Activated naive CD8-positive, alpha-beta T cell treated with anti-CD3 and anti-CD28 coated beads, Interleukin-2, amount 10 ng/mL, durations not matched to agents 7 days and 5 days (primary cell): ENCODE data around the gene NCAPH2. TPM values are rescaled to one million over a fixed set of nuclear protein-coding genes. Genes with fewer than 3 reads are reported as not detected.

Experiments
- ATAC-seq: fragments of 150-1000 bp; cut with Tn5 transposase; one replicate; pipeline ENCODE4 v1.10.0; 2021; ENCODE audit warnings: low read depth, moderate library complexity
- POLR2A ChIA-PET: fragments of 350-600 bp; sonication (Branson Sonifier 250); formaldehyde crosslinking; loops from one replicate; lab custom pipeline; 2021; ENCODE audit warnings: antibody characterized with exemption; lab: Charles Lee
- DNase-seq: peaks from one replicate; pipeline ENCODE4 v3.0.0; 2021
- H3K27ac Mint-ChIP-seq: one replicate; pipeline ENCODE4 v1.8.0; 2022; ENCODE audit warnings: mild to moderate bottlenecking, mixed read lengths
- H3K27me3 Mint-ChIP-seq: one replicate; pipeline ENCODE4 v1.8.0; 2022; ENCODE audit warnings: mild to moderate bottlenecking, moderate library complexity, mixed read lengths
- H3K36me3 Mint-ChIP-seq: one replicate; pipeline ENCODE4 v1.8.0; 2021; ENCODE audit warnings: mild to moderate bottlenecking, mixed read lengths
- H3K4me1 Mint-ChIP-seq: one replicate; pipeline ENCODE4 v1.8.0; 2021; ENCODE audit warnings: mixed read lengths
- H3K4me3 Mint-ChIP-seq: one replicate; pipeline ENCODE4 v1.8.0; 2022; ENCODE audit warnings: mild to moderate bottlenecking, moderate library complexity, mixed read lengths
- H3K9me3 Mint-ChIP-seq: one replicate; pipeline ENCODE4 v1.8.0; 2021; ENCODE audit warnings: mixed read lengths
- total RNA-seq, 2 experiments: library from RNA; stranded (reverse); gene quantifications; one replicate each; pipeline ENCODE4 v1.2.3, GENCODE V29; 2021

NCAPH2 gene
- total RNA-seq, 2 experiments from 2014 or later, result 126 TPM

GRCh38 chr22:50468626-50469025 is 39.4 kb upstream of the NCAPH2 start:
- H3K9me3 Mint-ChIP-seq, result no peaks in the 10 kb centered on the region
- peaks cover 21% of the 10 kb centered on the region for H3K36me3 Mint-ChIP-seq
- H3K4me1 Mint-ChIP-seq, result peaks cover 47% of the 10 kb centered on the region
- peak overlapping the region; percentile 77 for H3K4me3 Mint-ChIP-seq
- H3K27me3 Mint-ChIP-seq, result no peaks in the 10 kb centered on the region
- peak overlapping the region; percentile 92 for H3K27ac Mint-ChIP-seq
- ATAC-seq (no peak), DNase-seq (no peak)
- POLR2A ChIA-PET, result interaction anchor here (0.6 to 3.7 kb wide), 12 partner anchors 13 to 225 kb away, joined by 3 to 21 read pairs (median 6); partner anchors contain the start of genes ADM2, HDAC10, LMF2 and NCAPH2

GRCh38 chr22:50469377-50470305 is 38.4 kb upstream of the NCAPH2 start:
- peaks cover 52% of the 10 kb centered on the region for H3K4me1 Mint-ChIP-seq
- ATAC-seq, result peak; percentile 77
- peaks cover 17% of the 10 kb centered on the region for H3K36me3 Mint-ChIP-seq
- H3K27ac Mint-ChIP-seq, result peak overlapping the region; percentile 92
- H3K9me3 Mint-ChIP-seq, result no peaks in the 10 kb centered on the region
- H3K4me3 Mint-ChIP-seq, result peak overlapping the region; percentile 77
- POLR2A ChIA-PET, result interaction anchor here (0.6 to 3.7 kb wide), 27 partner anchors 11 to 226 kb away, joined by 3 to 27 read pairs (median 5); partner anchors contain the start of genes ADM2, ARSA, HDAC10 and LMF2
- DNase-seq, result peak; percentile 91
- no peaks in the 10 kb centered on the region for H3K27me3 Mint-ChIP-seq

- peak overlapping the region; percentile 77 for H3K4me3 Mint-ChIP-seq
- no peaks in the 10 kb centered on the region for H3K27me3 Mint-ChIP-seq
- peak overlapping the region; percentile 92 for H3K27ac Mint-ChIP-seq
- H3K9me3 Mint-ChIP-seq, result no peaks in the 10 kb centered on the region
- H3K4me1 Mint-ChIP-seq, result peaks cover 52% of the 10 kb centered on the region
- DNase-seq, result no peak
- H3K36me3 Mint-ChIP-seq, result peaks cover 17% of the 10 kb centered on the region
- no peak for ATAC-seq
- POLR2A ChIA-PET, result interaction anchor here (0.6 to 3.7 kb wide), 22 partner anchors 11 to 226 kb away, joined by 3 to 27 read pairs (median 6); partner anchors contain the start of genes ADM2, ARSA, HDAC10 and LMF2
Measured at GRCh38 chr22:50470491-50470890, 37.5 kb upstream of the NCAPH2 start.

- Mint-ChIP-seq H3K4me3 (peak overlapping the region; percentile 77), H3K36me3 (peaks cover 14% of the 10 kb centered on the region), H3K27ac (peak overlapping the region; percentile 92), H3K4me1 (peaks cover 52% of the 10 kb centered on the region), H3K27me3 (no peaks in the 10 kb centered on the region), H3K9me3 (no peaks in the 10 kb centered on the region)
- POLR2A ChIA-PET, result interaction anchor here (0.6 to 3.0 kb wide), 9 partner anchors 10 to 220 kb away, joined by 3 to 27 read pairs (median 10); partner anchors contain the start of genes ADM2, HDAC10 and SCO2
- no peak for DNase-seq
- no peak for ATAC-seq
Measured at GRCh38 chr22:50471197-50471847, 36.7 kb upstream of the NCAPH2 start.

GRCh38 chr22:50471962-50472361 is 36.1 kb upstream of the NCAPH2 start:
- Mint-ChIP-seq H3K4me1 (peaks cover 48% of the 10 kb centered on the region), H3K27me3 (no peaks in the 10 kb centered on the region), H3K36me3 (peaks cover 8% of the 10 kb centered on the region), H3K9me3 (no peaks in the 10 kb centered on the region), H3K27ac (peak overlapping the region; percentile 92), H3K4me3 (peak overlapping the region; percentile 77)
- no peak for DNase-seq
- no peak for ATAC-seq
- POLR2A ChIA-PET, result interaction anchor here (0.6 to 3.0 kb wide), 5 partner anchors 14 to 221 kb away, joined by 3 to 12 read pairs (median 5); partner anchors contain the start of genes HDAC10, LMF2, NCAPH2 and TYMP

- peak overlapping the region; percentile 92 for H3K27ac Mint-ChIP-seq
- peaks cover 48% of the 10 kb centered on the region for H3K4me1 Mint-ChIP-seq
- ATAC-seq, result peak; percentile 17
- H3K9me3 Mint-ChIP-seq, result no peaks in the 10 kb centered on the region
- peaks cover 8% of the 10 kb centered on the region for H3K36me3 Mint-ChIP-seq
- H3K4me3 Mint-ChIP-seq, result peak overlapping the region; percentile 87
- peak; percentile 61 for DNase-seq
- POLR2A ChIA-PET, result interaction anchor here (0.9 to 2.3 kb wide), 10 partner anchors 8 to 148 kb away, joined by 3 to 12 read pairs (median 3); partner anchors contain the start of genes ADM2, LMF2, NCAPH2 and SCO2
- H3K27me3 Mint-ChIP-seq, result peaks cover 3% of the 10 kb centered on the region
Measured at GRCh38 chr22:50473088-50473487, 34.9 kb upstream of the NCAPH2 start.

GRCh38 chr22:50473855-50474671 is 34.0 kb upstream of the NCAPH2 start:
- H3K4me3 Mint-ChIP-seq, result peak overlapping the region; percentile 87
- no peaks in the 10 kb centered on the region for H3K9me3 Mint-ChIP-seq
- H3K27me3 Mint-ChIP-seq, result peaks cover 3% of the 10 kb centered on the region
- POLR2A ChIA-PET, result interaction anchor here (0.7 to 2.3 kb wide), 9 partner anchors 8 to 53 kb away, joined by 3 to 12 read pairs (median 4); partner anchors contain the start of genes ADM2, LMF2, NCAPH2 and SCO2
- peak overlapping the region; percentile 92 for H3K27ac Mint-ChIP-seq
- DNase-seq (peak; percentile 67), ATAC-seq (no peak)
- peaks cover 6% of the 10 kb centered on the region for H3K36me3 Mint-ChIP-seq
- H3K4me1 Mint-ChIP-seq, result peaks cover 43% of the 10 kb centered on the region

- Mint-ChIP-seq H3K27ac (peak within 1 kb of the TSS; percentile 92), H3K27me3 (peaks cover 8% of the 10 kb centered on the region), H3K4me3 (peak within 1 kb of the TSS; percentile 87), H3K36me3 (peaks cover 6% of the 10 kb centered on the region), H3K4me1 (peaks cover 43% of the 10 kb centered on the region), H3K9me3 (no peaks in the 10 kb centered on the region)
- POLR2A ChIA-PET, result interaction anchor here (1.1 kb wide), 1 partner anchor 51 kb away, joined by 6 read pairs; the partner anchor contains the start of gene SCO2
- ATAC-seq, result peak; percentile 66
- peak; percentile 95 for DNase-seq
Measured at GRCh38 chr22:50474710-50475651, 33.0 kb upstream of the NCAPH2 start, which contains the start of gene SBF1. TSS of gene SBF1 (minus strand) at chr22:50475035. CDS start at chr22:50474840, 195 bp downstream.

- ATAC-seq (no peak), DNase-seq (no peak)
- H3K36me3 Mint-ChIP-seq, result peaks cover 6% of the 10 kb centered on the region
- no peaks in the 10 kb centered on the region for H3K9me3 Mint-ChIP-seq
- peaks cover 14% of the 10 kb centered on the region for H3K27me3 Mint-ChIP-seq
- peak overlapping the region; percentile 79 for H3K27ac Mint-ChIP-seq
- peaks cover 40% of the 10 kb centered on the region for H3K4me1 Mint-ChIP-seq
- H3K4me3 Mint-ChIP-seq, result peak overlapping the region; percentile 68
- POLR2A ChIA-PET, result interaction anchor here (1.1 kb wide), 1 partner anchor 50 kb away, joined by 6 read pairs; the partner anchor contains the start of gene SCO2
Measured at GRCh38 chr22:50475652-50476002, 32.4 kb upstream of the NCAPH2 start.

- Mint-ChIP-seq H3K4me1 (peaks cover 28% of the 10 kb centered on the region), H3K27ac (peak overlapping the region; percentile 60), H3K27me3 (peaks cover 16% of the 10 kb centered on the region), H3K9me3 (no peaks in the 10 kb centered on the region), H3K36me3 (peaks cover 6% of the 10 kb centered on the region), H3K4me3 (no peak overlapping the region)
- POLR2A ChIA-PET, result interaction anchor here (0.7 kb wide), 1 partner anchor 49 kb away, joined by 3 read pairs; no protein-coding TSS in a partner anchor
- DNase-seq (no peak), ATAC-seq (no peak)
Measured at GRCh38 chr22:50476868-50477267, 31.2 kb upstream of the NCAPH2 start.

GRCh38 chr22:50477923-50478322 is 30.1 kb upstream of the NCAPH2 start:
- DNase-seq (no peak), ATAC-seq (no peak)
- Mint-ChIP-seq H3K27ac (no peak overlapping the region), H3K9me3 (no peaks in the 10 kb centered on the region), H3K4me3 (no peak overlapping the region), H3K36me3 (peaks cover 5% of the 10 kb centered on the region), H3K27me3 (peaks cover 16% of the 10 kb centered on the region), H3K4me1 (peaks cover 21% of the 10 kb centered on the region)
- POLR2A ChIA-PET, result interaction anchor here (0.9 kb wide), 1 partner anchor 48 kb away, joined by 3 read pairs; no protein-coding TSS in a partner anchor
